HL-60 (cell line): ENCODE data around the gene NPAS2.

Experiments used
- GABPA ChIP-seq: IDR thresholded peaks from 2 replicates; pipeline ENCODE4 v1.6.1; 2012; ENCODE audit warnings: low read depth
- POLR2AphosphoS5 ChIP-seq: IDR thresholded peaks from 2 replicates; pipeline ENCODE4 v1.6.1; 2012; ENCODE audit warnings: low read depth
- SPI1 ChIP-seq: IDR thresholded peaks from 2 replicates; pipeline ENCODE4 v1.6.1; 2012; ENCODE audit warnings: low read depth, mild to moderate bottlenecking, borderline replicate concordance
- TF ChIP-seq, protein P1 (sequence below): IDR thresholded peaks from one replicate; pipeline ENCODE4 v1.5.1; 2011; ENCODE audit warnings: low read length, control low read depth, inconsistent platforms; ENCODE audit not compliant: insufficient read depth
- TF ChIP-seq, protein P2 (sequence below): IDR thresholded peaks from 2 replicates; pipeline ENCODE4 v1.6.1; 2012; ENCODE audit warnings: low read depth; ENCODE audit not compliant: insufficient replicate concordance

- TF ChIP-seq GABPA, result no peak
- TF ChIP-seq, protein P1, sequence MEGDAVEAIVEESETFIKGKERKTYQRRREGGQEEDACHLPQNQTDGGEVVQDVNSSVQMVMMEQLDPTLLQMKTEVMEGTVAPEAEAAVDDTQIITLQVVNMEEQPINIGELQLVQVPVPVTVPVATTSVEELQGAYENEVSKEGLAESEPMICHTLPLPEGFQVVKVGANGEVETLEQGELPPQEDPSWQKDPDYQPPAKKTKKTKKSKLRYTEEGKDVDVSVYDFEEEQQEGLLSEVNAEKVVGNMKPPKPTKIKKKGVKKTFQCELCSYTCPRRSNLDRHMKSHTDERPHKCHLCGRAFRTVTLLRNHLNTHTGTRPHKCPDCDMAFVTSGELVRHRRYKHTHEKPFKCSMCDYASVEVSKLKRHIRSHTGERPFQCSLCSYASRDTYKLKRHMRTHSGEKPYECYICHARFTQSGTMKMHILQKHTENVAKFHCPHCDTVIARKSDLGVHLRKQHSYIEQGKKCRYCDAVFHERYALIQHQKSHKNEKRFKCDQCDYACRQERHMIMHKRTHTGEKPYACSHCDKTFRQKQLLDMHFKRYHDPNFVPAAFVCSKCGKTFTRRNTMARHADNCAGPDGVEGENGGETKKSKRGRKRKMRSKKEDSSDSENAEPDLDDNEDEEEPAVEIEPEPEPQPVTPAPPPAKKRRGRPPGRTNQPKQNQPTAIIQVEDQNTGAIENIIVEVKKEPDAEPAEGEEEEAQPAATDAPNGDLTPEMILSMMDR, result no peak
- TF ChIP-seq, protein P2, sequence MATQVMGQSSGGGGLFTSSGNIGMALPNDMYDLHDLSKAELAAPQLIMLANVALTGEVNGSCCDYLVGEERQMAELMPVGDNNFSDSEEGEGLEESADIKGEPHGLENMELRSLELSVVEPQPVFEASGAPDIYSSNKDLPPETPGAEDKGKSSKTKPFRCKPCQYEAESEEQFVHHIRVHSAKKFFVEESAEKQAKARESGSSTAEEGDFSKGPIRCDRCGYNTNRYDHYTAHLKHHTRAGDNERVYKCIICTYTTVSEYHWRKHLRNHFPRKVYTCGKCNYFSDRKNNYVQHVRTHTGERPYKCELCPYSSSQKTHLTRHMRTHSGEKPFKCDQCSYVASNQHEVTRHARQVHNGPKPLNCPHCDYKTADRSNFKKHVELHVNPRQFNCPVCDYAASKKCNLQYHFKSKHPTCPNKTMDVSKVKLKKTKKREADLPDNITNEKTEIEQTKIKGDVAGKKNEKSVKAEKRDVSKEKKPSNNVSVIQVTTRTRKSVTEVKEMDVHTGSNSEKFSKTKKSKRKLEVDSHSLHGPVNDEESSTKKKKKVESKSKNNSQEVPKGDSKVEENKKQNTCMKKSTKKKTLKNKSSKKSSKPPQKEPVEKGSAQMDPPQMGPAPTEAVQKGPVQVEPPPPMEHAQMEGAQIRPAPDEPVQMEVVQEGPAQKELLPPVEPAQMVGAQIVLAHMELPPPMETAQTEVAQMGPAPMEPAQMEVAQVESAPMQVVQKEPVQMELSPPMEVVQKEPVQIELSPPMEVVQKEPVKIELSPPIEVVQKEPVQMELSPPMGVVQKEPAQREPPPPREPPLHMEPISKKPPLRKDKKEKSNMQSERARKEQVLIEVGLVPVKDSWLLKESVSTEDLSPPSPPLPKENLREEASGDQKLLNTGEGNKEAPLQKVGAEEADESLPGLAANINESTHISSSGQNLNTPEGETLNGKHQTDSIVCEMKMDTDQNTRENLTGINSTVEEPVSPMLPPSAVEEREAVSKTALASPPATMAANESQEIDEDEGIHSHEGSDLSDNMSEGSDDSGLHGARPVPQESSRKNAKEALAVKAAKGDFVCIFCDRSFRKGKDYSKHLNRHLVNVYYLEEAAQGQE, result no peak
- TF ChIP-seq POLR2AphosphoS5, result no peak
- no peak for TF ChIP-seq SPI1
These were observed 68.7 kb downstream of the NPAS2 start for GRCh38 chr2:100888601-100889000.
